Kasumi-1 (cell line): ENCODE data around the gene ATCAY.
A peak's percentile ranks its signal among the peaks of the same experiment; 100 is the strongest.
"Not testable (repeated sequence)": the region's sequence is repeated elsewhere in the genome, so short reads cannot be mapped to it uniquely, and the experiment has no call there.

Experiments used
- DNase-seq, 2 experiments: peaks; one replicate each; lab custom pipeline; 2025; lab: John Stamatoyannopoulos, UW

ATCAY gene

GRCh38 chr19:3949294-3949693 is 68.8 kb downstream of the ATCAY start:
- no peak for DNase-seq

- DNase-seq, result no peak
Measured at GRCh38 chr19:3949997-3950859, 69.7 kb downstream of the ATCAY start.

GRCh38 chr19:3950871-3951861 is 70.7 kb downstream of the ATCAY start:
- DNase-seq, result no peak

GRCh38 chr19:3952755-3953276 is 72.3 kb downstream of the ATCAY start:
- not testable (repeated sequence) for DNase-seq

GRCh38 chr19:3954107-3954506 is 73.6 kb downstream of the ATCAY start:
- no peak for DNase-seq

GRCh38 chr19:3955276-3955675 is 74.8 kb downstream of the ATCAY start:
- not testable (repeated sequence) for DNase-seq

GRCh38 chr19:3955688-3956087 is 75.2 kb downstream of the ATCAY start:
- DNase-seq, result no peak

- no peak for DNase-seq
Measured at GRCh38 chr19:3958836-3959765, 78.6 kb downstream of the ATCAY start.

- no peak for DNase-seq
Measured at GRCh38 chr19:3959766-3960131, 79.3 kb downstream of the ATCAY start.

GRCh38 chr19:3961007-3961406 is 80.5 kb downstream of the ATCAY start:
- DNase-seq, result no peak

GRCh38 chr19:3963458-3964255 is 83.2 kb downstream of the ATCAY start:
- no peak for DNase-seq

- no peak for DNase-seq
Measured at GRCh38 chr19:3964256-3965194, 84.0 kb downstream of the ATCAY start.

- DNase-seq, result no peak
Measured at GRCh38 chr19:3966051-3967017, 85.8 kb downstream of the ATCAY start.

GRCh38 chr19:3967983-3968382 is 87.5 kb downstream of the ATCAY start:
- DNase-seq, result not testable (repeated sequence)

- peak; percentile 76 for DNase-seq
Measured at GRCh38 chr19:3968556-3969434, 88.3 kb downstream of the ATCAY start.

GRCh38 chr19:3969435-3970312 is 89.2 kb downstream of the ATCAY start:
- DNase-seq, result no peak
